ENCODE measurements around the gene FGF1. TPM values are rescaled to one million over a fixed set of nuclear protein-coding genes. Genes with fewer than 3 reads are reported as not detected.
"Not testable (repeated sequence)": the region's sequence is repeated elsewhere in the genome, so short reads cannot be mapped to it uniquely, and the experiment has no call there.

Gene FGF1
- total and polyA plus RNA-seq, 2 donors (not counting 1 experiment from before 2014, with no cell fraction given) = not detected

DNA sequence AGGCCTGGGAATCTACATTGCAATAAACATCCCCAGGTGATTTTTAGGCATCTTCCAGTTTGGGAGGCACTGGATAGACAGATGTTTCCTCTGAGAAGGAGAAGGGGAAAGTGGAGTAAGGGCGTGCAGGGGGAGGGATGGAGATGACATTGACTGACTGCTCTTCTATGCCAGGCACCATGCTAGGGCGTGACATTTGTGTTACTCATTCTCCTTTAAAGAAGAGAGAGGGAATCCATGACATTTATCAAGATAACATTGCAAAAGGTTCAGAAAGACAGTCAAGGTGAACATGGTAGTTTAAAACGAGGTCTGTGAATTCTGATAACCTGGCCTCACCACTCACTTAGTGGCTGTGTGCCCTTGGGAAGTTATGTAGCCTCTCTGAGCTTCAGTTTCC lies 35.8 kb downstream of the FGF1 start:
- no peaks in the 10 kb centered on the region for H3K36me3 ChIP-seq (replicated peaks in 1 of 2; ENCODE audit: control extremely low read depth in 1 of 2, control insufficient read depth in 1 of 2, extremely low read depth in 1 of 2, insufficient read depth in 2 of 2, low read length in 1 of 2)
- no peak overlapping the region for H3K27ac ChIP-seq (ENCODE audit: low read length in 2 of 2)
- intact Hi-C loops (cut with micrococcal nuclease) = no loop called here
- no peaks in the 10 kb centered on the region for H3K4me1 Mint-ChIP-seq
- H3K4me3 Mint-ChIP-seq = no peak overlapping the region
- H3K4me2 ChIP-seq (replicated peaks; ENCODE audit: low read depth, low read length, poor library complexity, severe bottlenecking) = no peak overlapping the region
- H3K9me3 Mint-ChIP-seq (ENCODE audit: insufficient read depth) = no peaks in the 10 kb centered on the region
- no peak overlapping the region for H3K9ac ChIP-seq (ENCODE audit: low read length)
- no peak overlapping the region for H2AFZ ChIP-seq (ENCODE audit: insufficient read depth, low read depth, low read length, poor library complexity, severe bottlenecking)
- peaks cover 0 to 3% (median 0%) of the 10 kb centered on the region in 3 donors for H3K9me3 ChIP-seq (ENCODE audit: control extremely low read depth in 1 of 3, control insufficient read depth in 2 of 3, insufficient read depth in 1 of 3, low read length in 2 of 3)
- H3K4me1 ChIP-seq (ENCODE audit: control insufficient read depth in 2 of 2, insufficient read depth in 2 of 2, low read length in 2 of 2) = no peaks in the 10 kb centered on the region
- CTCF ChIA-PET = no interaction called here
- POLR2A ChIA-PET = no interaction called here
- no peak overlapping the region for H3K4me3 ChIP-seq (ENCODE audit: control extremely low read depth in 1 of 5, extremely low read depth in 1 of 5, insufficient read depth in 1 of 5, low read depth in 2 of 5, low read length in 4 of 5)
- 50% methylated on average over 1 of the region's 3 CpGs for WGBS (ENCODE audit: insufficient coverage)
- H4K20me1 ChIP-seq (ENCODE audit: control insufficient read depth, insufficient read depth, low read length, poor library complexity, severe bottlenecking) = no peaks in the 10 kb centered on the region
- H3K27me3 ChIP-seq (replicated peaks in 1 of 4; ENCODE audit: control extremely low read depth in 1 of 4, control insufficient read depth in 3 of 4, insufficient read depth in 4 of 4, low read length in 3 of 4) = peaks cover 0 to 5% (median 0%) of the 10 kb centered on the region in 4 experiments
- no peak overlapping the region for H3K27ac Mint-ChIP-seq
- peaks cover 25% of the 10 kb centered on the region for H3K27me3 Mint-ChIP-seq
- TF ChIP-seq EZH2 (IDR thresholded peaks at IDR 0.05; ENCODE audit: borderline replicate concordance, insufficient read depth, low read depth, low read length, poor library complexity, severe bottlenecking) = no peak
- TF ChIP-seq, protein P1, sequence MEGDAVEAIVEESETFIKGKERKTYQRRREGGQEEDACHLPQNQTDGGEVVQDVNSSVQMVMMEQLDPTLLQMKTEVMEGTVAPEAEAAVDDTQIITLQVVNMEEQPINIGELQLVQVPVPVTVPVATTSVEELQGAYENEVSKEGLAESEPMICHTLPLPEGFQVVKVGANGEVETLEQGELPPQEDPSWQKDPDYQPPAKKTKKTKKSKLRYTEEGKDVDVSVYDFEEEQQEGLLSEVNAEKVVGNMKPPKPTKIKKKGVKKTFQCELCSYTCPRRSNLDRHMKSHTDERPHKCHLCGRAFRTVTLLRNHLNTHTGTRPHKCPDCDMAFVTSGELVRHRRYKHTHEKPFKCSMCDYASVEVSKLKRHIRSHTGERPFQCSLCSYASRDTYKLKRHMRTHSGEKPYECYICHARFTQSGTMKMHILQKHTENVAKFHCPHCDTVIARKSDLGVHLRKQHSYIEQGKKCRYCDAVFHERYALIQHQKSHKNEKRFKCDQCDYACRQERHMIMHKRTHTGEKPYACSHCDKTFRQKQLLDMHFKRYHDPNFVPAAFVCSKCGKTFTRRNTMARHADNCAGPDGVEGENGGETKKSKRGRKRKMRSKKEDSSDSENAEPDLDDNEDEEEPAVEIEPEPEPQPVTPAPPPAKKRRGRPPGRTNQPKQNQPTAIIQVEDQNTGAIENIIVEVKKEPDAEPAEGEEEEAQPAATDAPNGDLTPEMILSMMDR (IDR thresholded peaks at IDR 0.05) = no peak
- no peak for ATAC-seq (ENCODE audit: low read depth)
- no peaks in the 10 kb centered on the region for H3K79me2 ChIP-seq (ENCODE audit: control insufficient read depth, insufficient read depth, low read length)
- DNase-seq = no peak

DNA sequence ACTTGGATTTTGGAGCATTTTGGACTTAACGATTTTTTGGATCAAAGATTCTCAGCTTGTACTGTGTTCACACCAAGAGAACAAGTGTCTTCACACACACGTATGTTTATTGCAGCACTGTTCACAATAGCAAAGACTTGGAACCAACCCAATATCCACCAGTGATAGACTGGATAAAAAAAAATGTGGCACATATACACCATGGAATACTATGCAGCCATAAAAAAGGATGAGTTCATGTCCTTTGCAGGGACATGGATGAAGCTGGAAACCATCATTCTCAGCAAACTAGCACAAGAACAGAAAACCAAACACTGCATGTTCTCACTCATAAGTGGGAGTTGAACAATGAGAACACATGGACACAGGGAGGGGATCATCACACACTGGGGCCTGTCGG lies 37.8 kb downstream of the FGF1 start:
- DNase-seq; H2AFZ ChIP-seq (ENCODE audit: insufficient read depth, low read depth, low read length, poor library complexity, severe bottlenecking); H3K4me3 Mint-ChIP-seq; H4K20me1 ChIP-seq (ENCODE audit: control insufficient read depth, insufficient read depth, low read length, poor library complexity, severe bottlenecking); H3K27ac ChIP-seq (ENCODE audit: low read length in 2 of 2); H3K4me1 ChIP-seq (ENCODE audit: control insufficient read depth in 2 of 2, insufficient read depth in 2 of 2, low read length in 2 of 2); H3K4me1 Mint-ChIP-seq; intact Hi-C loops (cut with micrococcal nuclease); H3K4me3 ChIP-seq (ENCODE audit: control extremely low read depth in 1 of 5, extremely low read depth in 1 of 5, insufficient read depth in 1 of 5, low read depth in 2 of 5, low read length in 4 of 5); H3K9me3 ChIP-seq (ENCODE audit: control extremely low read depth in 1 of 3, control insufficient read depth in 2 of 3, insufficient read depth in 1 of 3, low read length in 2 of 3); H3K27ac Mint-ChIP-seq; H3K9me3 Mint-ChIP-seq (ENCODE audit: insufficient read depth); H3K27me3 ChIP-seq (replicated peaks in 1 of 4; ENCODE audit: control extremely low read depth in 1 of 4, control insufficient read depth in 3 of 4, insufficient read depth in 4 of 4, low read length in 3 of 4); CTCF ChIA-PET; H3K9ac ChIP-seq (ENCODE audit: low read length); H3K79me2 ChIP-seq (ENCODE audit: control insufficient read depth, insufficient read depth, low read length); ATAC-seq (ENCODE audit: low read depth); POLR2A ChIA-PET; H3K36me3 ChIP-seq (replicated peaks in 1 of 2; ENCODE audit: control extremely low read depth in 1 of 2, control insufficient read depth in 1 of 2, extremely low read depth in 1 of 2, insufficient read depth in 2 of 2, low read length in 1 of 2); H3K4me2 ChIP-seq (replicated peaks; ENCODE audit: low read depth, low read length, poor library complexity, severe bottlenecking): not testable (repeated sequence)
- no CpG with 5 or more reads among the region's 3 CpGs for WGBS (ENCODE audit: insufficient coverage)
- peaks cover 19% of the 10 kb centered on the region for H3K27me3 Mint-ChIP-seq
